HCT116 (cell line): ENCODE data around the gene SUFU. TPM values are rescaled to one million over a fixed set of nuclear protein-coding genes. Genes with fewer than 3 reads are reported as not detected.

Experiments used
- ATAC-seq: fragments of 200-7000 bp; cut with Tn5 transposase; 2 replicates; pipeline ENCODE4 v1.9.1; 2020; ENCODE audit warnings: mild to moderate bottlenecking, moderate library complexity
- BruUV-seq: library from RNA; stranded (reverse); fragments of 400-500 nt; replicated peaks from 2 replicates; lab custom pipeline; 2021; lab: Mats Ljungman, UMichigan
- CTCF ChIA-PET: fragments of 300-600 bp; sonication (Branson Sonifier 250); formaldehyde crosslinking; loops from one replicate; lab custom pipeline; 2021; ENCODE audit warnings: antibody characterized with exemption; lab: Charles Lee
- POLR2A ChIA-PET: fragments of 300-600, 350-600 bp; sonication (Branson Sonifier 250); formaldehyde crosslinking; loops from one replicate; lab custom pipeline; 2021; ENCODE audit warnings: antibody characterized with exemption; lab: Charles Lee
- RAD21 ChIA-PET, 2 experiments: fragments of 300-600 bp; sonication (Branson Sonifier 250); formaldehyde crosslinking; loops; one replicate each; lab custom pipeline; 2023; ENCODE audit warnings: low total read pairs in 2 of 2; ENCODE audit not compliant: uncharacterized antibody in 2 of 2, unreplicated experiment in 2 of 2, low non-redundant PET in 1 of 2; lab: Charles Lee
- DNase-seq: peaks from one replicate; pipeline ENCODE4 v3.0.0-alpha.2; 2010; ENCODE audit warnings: low read depth, low spot score
- H2AFZ ChIP-seq: fragments of 200-600 bp; shearing (Covaris generic), sonication (generic); 2 replicates; pipeline ENCODE4 v1.6.1; 2017; ENCODE audit warnings: low read depth, mixed run types, mixed read lengths, antibody characterized with exemption, low read length; ENCODE audit not compliant: poor library complexity, severe bottlenecking
- H3K27ac ChIP-seq: 2 replicates; pipeline ENCODE4 v1.5.1; 2012; ENCODE audit warnings: low read depth, low read length
- H3K27me3 ChIP-seq: fragments of 200-600 bp; sonication (generic); 2 replicates; pipeline ENCODE4 v1.6.1; 2016; ENCODE audit warnings: mixed run types, low read length, mixed read lengths; ENCODE audit not compliant: insufficient read depth
- H3K36me3 ChIP-seq, 2 experiments: fragments of 200-500 bp in 1 of 2; fragments of 200-600 bp in 1 of 2; sonication (Bioruptor generic) in 1 of 2; sonication (generic) in 1 of 2; 2 replicates each; pipeline versions ENCODE4 v1.5.1 to v1.6.1; 2014 to 2016; ENCODE audit warnings: low read length in 2 of 2, inconsistent platforms in 1 of 2, mixed read lengths in 1 of 2, mixed run types in 1 of 2; ENCODE audit not compliant: insufficient read depth in 2 of 2, control insufficient read depth in 1 of 2
- H3K4me1 ChIP-seq, 2 experiments: fragments of 200-600 bp in 1 of 2; sonication (generic) in 1 of 2; 2 replicates each; pipeline versions ENCODE4 v1.5.1 to v1.6.1; 2012 to 2017; ENCODE audit warnings: low read length in 2 of 2, inconsistent platforms in 1 of 2, mild to moderate bottlenecking in 1 of 2, mixed read lengths in 1 of 2, mixed run types in 1 of 2, moderate library complexity in 1 of 2; ENCODE audit not compliant: insufficient read depth in 2 of 2, control insufficient read depth in 1 of 2
- H3K4me2 ChIP-seq: fragments of 200-600 bp; sonication (generic); 2 replicates; pipeline ENCODE4 v1.6.1; 2017; ENCODE audit warnings: mixed run types, low read length, mixed read lengths
- H3K4me3 ChIP-seq, 2 experiments: fragments of 200-600 bp in 1 of 2; sonication (generic) in 1 of 2; replicated peaks in 1 of 2; 2 replicates each; pipeline ENCODE4 v1.5.1; 2011 to 2016; ENCODE audit warnings: low read length in 2 of 2, control low read depth in 1 of 2, low read depth in 1 of 2, mild to moderate bottlenecking in 1 of 2, mixed read lengths in 1 of 2, mixed run types in 1 of 2
- H3K79me2 ChIP-seq: fragments of 200-600 bp; sonication (generic); 2 replicates; pipeline ENCODE4 v1.6.1; 2017; ENCODE audit warnings: mild to moderate bottlenecking, mixed run types, low read length, moderate library complexity, mixed read lengths; ENCODE audit not compliant: insufficient read depth
- H3K9ac ChIP-seq: fragments of 200-600 bp; sonication (generic); 2 replicates; pipeline ENCODE4 v1.6.1; 2016; ENCODE audit warnings: low read length, mixed read lengths
- H3K9me2 ChIP-seq: fragments of 200-600 bp; sonication (generic), shearing (Covaris generic); 2 replicates; pipeline ENCODE4 v1.6.1; 2017; ENCODE audit warnings: mixed run types, mild to moderate bottlenecking, moderate library complexity; ENCODE audit not compliant: insufficient read depth
- H3K9me3 ChIP-seq, 2 experiments: fragments of 200-500 bp in 1 of 2; fragments of 200-600 bp in 1 of 2; sonication (Bioruptor generic) in 1 of 2; sonication (generic) in 1 of 2; 2 replicates each; pipeline ENCODE4 v1.6.1; 2014 to 2017; ENCODE audit warnings: low read length in 2 of 2, mixed read lengths in 2 of 2, inconsistent platforms in 1 of 2, low read depth in 1 of 2, mild to moderate bottlenecking in 1 of 2, mixed run types in 1 of 2, moderate library complexity in 1 of 2; ENCODE audit not compliant: control insufficient read depth in 1 of 2, insufficient read depth in 1 of 2
- H4K20me1 ChIP-seq: fragments of 200-600 bp; sonication (generic), shearing (Covaris generic); 2 replicates; pipeline ENCODE4 v1.6.1; 2017; ENCODE audit warnings: mixed run types, mild to moderate bottlenecking, moderate library complexity; ENCODE audit not compliant: insufficient read depth
- CBX3 ChIP-seq: IDR thresholded peaks from 2 replicates; pipeline ENCODE4 v1.6.1; 2012; ENCODE audit warnings: low read depth
- CEBPB ChIP-seq: IDR thresholded peaks from 2 replicates; pipeline ENCODE4 v1.6.1; 2012; ENCODE audit warnings: low read depth
- EGR1 ChIP-seq: IDR thresholded peaks from 2 replicates; pipeline ENCODE4 v1.6.1; 2012; ENCODE audit warnings: low read depth
- ELF1 ChIP-seq: IDR thresholded peaks from 2 replicates; pipeline ENCODE4 v1.6.1; 2012; ENCODE audit warnings: low read depth, borderline replicate concordance
- EZH2 ChIP-seq: fragments of 200-600 bp; sonication (generic); IDR thresholded peaks from 2 replicates; pipeline ENCODE4 v1.6.1; 2017; ENCODE audit warnings: antibody characterized with exemption, mixed run types
- EZH2phosphoT487 ChIP-seq: fragments of 200-600 bp; IDR thresholded peaks from 2 replicates; pipeline ENCODE4 v1.6.1; 2018; ENCODE audit warnings: antibody characterized with exemption, borderline replicate concordance
- FOSL1 ChIP-seq: IDR thresholded peaks from 2 replicates; pipeline ENCODE4 v1.6.1; 2012; ENCODE audit warnings: low read depth
- JUND ChIP-seq: IDR thresholded peaks from 2 replicates; pipeline ENCODE4 v1.6.1; 2012
- POLR2A ChIP-seq: IDR thresholded peaks from 2 replicates; pipeline ENCODE4 v1.7.0; 2011; ENCODE audit warnings: borderline replicate concordance; ENCODE audit not compliant: insufficient read depth, insufficient read length; ENCODE audit errors: extremely low read depth
- POLR2AphosphoS5 ChIP-seq: IDR thresholded peaks from 2 replicates; pipeline ENCODE4 v1.6.1; 2011; ENCODE audit warnings: mild to moderate bottlenecking, low read depth, low read length, moderate library complexity
- RAD21 ChIP-seq: IDR thresholded peaks from 2 replicates; pipeline ENCODE4 v1.6.1; 2012; ENCODE audit warnings: low read depth, mild to moderate bottlenecking
- SIN3A ChIP-seq: IDR thresholded peaks from 2 replicates; pipeline ENCODE4 v1.6.1; 2012; ENCODE audit warnings: low read depth
- SP1 ChIP-seq: IDR thresholded peaks from 2 replicates; pipeline ENCODE4 v1.6.1; 2012; ENCODE audit warnings: low read depth
- SRF ChIP-seq: IDR thresholded peaks from 2 replicates; pipeline ENCODE4 v1.6.1; 2012; ENCODE audit warnings: low read depth
- YY1 ChIP-seq: IDR thresholded peaks from 2 replicates; pipeline ENCODE4 v1.6.1; 2011; ENCODE audit warnings: low read length, low read depth, moderate library complexity, mild to moderate bottlenecking; ENCODE audit not compliant: insufficient replicate concordance; ENCODE audit errors: extremely low read depth
- ZFX ChIP-seq: fragments of 450-650 bp; IDR thresholded peaks from 2 replicates; pipeline ENCODE4 v1.6.1; 2017
- ZNF274 ChIP-seq: fragments of 200-500 bp; sonication (Bioruptor generic); IDR thresholded peaks from 2 replicates; pipeline ENCODE4 v1.6.1; 2014; ENCODE audit warnings: mild to moderate bottlenecking, low read depth, low read length, inconsistent platforms
- intact Hi-C: fragments of 100-400 bp; cut with micrococcal nuclease; formaldehyde crosslinking; loops from 2 replicates; pipeline ENCODE4 v1.10.0; 2022
- total RNA-seq: library from RNA; stranded (reverse); gene quantifications from one replicate; pipeline ENCODE4 v1.2.1, GENCODE V29; 2021; ENCODE audit not compliant: unreplicated experiment

The SUFU gene
- total RNA-seq, 1 experiment from 2014 or later = 18.8 TPM

- Histone ChIP-seq H3K4me1 (peaks cover 11 to 69% of the 10 kb centered on the region in 2 experiments), H3K9ac (no peak overlapping the region), H3K36me3 (0 out of 4 replicates have a peak, but pooled peaks cover 0 to 3% of the 10 kb centered on the region in 2 experiments), H3K79me2 (no peaks in the 10 kb centered on the region), H2AFZ (no peak overlapping the region), H3K9me3 (no peaks in the 10 kb centered on the region), H3K4me2 (no peak overlapping the region), H3K9me2 (no peaks in the 10 kb centered on the region), H4K20me1 (no peaks in the 10 kb centered on the region), H3K27ac (no peak overlapping the region), H3K4me3 (no peak overlapping the region), H3K27me3 (no peaks in the 10 kb centered on the region)
- TF ChIP-seq SRF (no peak), SIN3A (no peak), EZH2phosphoT487 (no peak), EGR1 (no peak), CBX3 (no peak), POLR2A (no peak), EZH2 (no peak), CEBPB (no peak), YY1 (no peak), ELF1 (no peak), ZFX (no peak), ZNF274 (no peak), RAD21 (no peak), FOSL1 (no peak), POLR2AphosphoS5 (no peak), JUND (no peak), SP1 (no peak)
- DNase-seq (no peak), ATAC-seq (no peak)
- ChIA-PET RAD21 (no interaction called here), POLR2A (no interaction called here), CTCF (no interaction called here)
- BruUV-seq = no TSS peak
- intact Hi-C loops = no loop called here
Measured at GRCh38 chr10:102612964-102613275, 109.1 kb downstream of the SUFU start.
